Measurements from ENCODE around the gene BCL7C. TPM values are rescaled to one million over a fixed set of nuclear protein-coding genes. Genes with fewer than 3 reads are reported as not detected.
"Not testable (repeated sequence)": the region's sequence is repeated elsewhere in the genome, so short reads cannot be mapped to it uniquely, and the experiment has no call there.

The BCL7C gene
- total RNA-seq, 2 donors from 2014 or later = 19.9 to 34.5 TPM

DNA sequence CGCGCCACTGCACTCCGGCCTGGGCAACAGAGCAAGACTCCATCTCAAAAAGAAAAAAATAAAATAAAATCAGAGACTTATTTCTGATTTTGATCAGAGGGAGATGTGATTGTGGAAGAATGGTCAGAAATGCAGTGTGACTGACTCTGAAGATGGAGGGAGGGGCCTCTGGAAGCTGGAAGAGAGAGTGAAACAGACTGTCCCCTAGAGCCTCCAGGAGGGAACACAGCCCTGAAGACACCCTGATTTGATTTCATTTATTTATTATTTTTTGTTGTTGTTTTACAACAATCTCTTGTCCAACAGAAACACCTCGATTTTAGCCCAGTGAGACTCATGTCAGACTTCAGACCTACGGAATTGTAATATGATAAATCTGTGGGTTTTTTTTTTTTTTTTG, 26.1 kb downstream of the BCL7C start:
- DNase-seq = no peak
- Histone ChIP-seq H3K9ac (ENCODE audit: low read depth in 2 of 2, low read length in 2 of 2) (no peak overlapping the region), H3K27me3 (no peaks in the 10 kb centered on the region), H3K36me3 (no peaks in the 10 kb centered on the region), H3K4me1 (no peaks in the 10 kb centered on the region), H3K4me3 (no peak overlapping the region), H3K27ac (no peak overlapping the region), H3K9me3 (no peaks in the 10 kb centered on the region)
- TF ChIP-seq, protein P1, sequence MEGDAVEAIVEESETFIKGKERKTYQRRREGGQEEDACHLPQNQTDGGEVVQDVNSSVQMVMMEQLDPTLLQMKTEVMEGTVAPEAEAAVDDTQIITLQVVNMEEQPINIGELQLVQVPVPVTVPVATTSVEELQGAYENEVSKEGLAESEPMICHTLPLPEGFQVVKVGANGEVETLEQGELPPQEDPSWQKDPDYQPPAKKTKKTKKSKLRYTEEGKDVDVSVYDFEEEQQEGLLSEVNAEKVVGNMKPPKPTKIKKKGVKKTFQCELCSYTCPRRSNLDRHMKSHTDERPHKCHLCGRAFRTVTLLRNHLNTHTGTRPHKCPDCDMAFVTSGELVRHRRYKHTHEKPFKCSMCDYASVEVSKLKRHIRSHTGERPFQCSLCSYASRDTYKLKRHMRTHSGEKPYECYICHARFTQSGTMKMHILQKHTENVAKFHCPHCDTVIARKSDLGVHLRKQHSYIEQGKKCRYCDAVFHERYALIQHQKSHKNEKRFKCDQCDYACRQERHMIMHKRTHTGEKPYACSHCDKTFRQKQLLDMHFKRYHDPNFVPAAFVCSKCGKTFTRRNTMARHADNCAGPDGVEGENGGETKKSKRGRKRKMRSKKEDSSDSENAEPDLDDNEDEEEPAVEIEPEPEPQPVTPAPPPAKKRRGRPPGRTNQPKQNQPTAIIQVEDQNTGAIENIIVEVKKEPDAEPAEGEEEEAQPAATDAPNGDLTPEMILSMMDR (IDR thresholded peaks at IDR 0.05) = no peak
- intact Hi-C loops (cut with DNase I) = no loop called here

DNA sequence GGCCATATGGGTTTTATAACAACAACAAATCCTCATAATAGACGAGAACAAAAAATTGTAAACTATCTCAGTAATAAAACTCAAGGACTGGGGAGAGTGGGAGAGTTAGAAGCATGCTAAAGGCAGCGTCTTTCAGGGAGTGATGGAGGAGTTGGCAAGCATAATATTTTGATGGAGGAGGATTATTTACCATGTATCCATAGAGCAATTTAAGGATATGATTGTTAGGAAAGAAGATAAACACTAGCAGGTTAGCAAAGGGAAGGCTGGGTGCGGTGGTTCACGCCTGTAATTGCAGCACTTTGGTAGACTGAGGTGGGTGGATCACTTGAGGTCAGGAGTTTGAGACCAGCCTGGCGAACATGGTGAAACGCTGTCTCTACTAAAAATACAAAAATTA, 27.8 kb downstream of the BCL7C start:
- TF ChIP-seq, protein P1 (IDR thresholded peaks at IDR 0.05) = no peak
- intact Hi-C loops (cut with DNase I) = no loop called here
- no peak for DNase-seq
- H3K4me3 ChIP-seq = no peak overlapping the region
- H3K9me3 ChIP-seq = no peaks in the 10 kb centered on the region
- no peak overlapping the region for H3K27ac ChIP-seq
- no peaks in the 10 kb centered on the region for H3K27me3 ChIP-seq
- no peak overlapping the region for H3K9ac ChIP-seq (ENCODE audit: low read depth in 2 of 2, low read length in 2 of 2)
- no peaks in the 10 kb centered on the region for H3K4me1 ChIP-seq
- H3K36me3 ChIP-seq = no peaks in the 10 kb centered on the region

DNA sequence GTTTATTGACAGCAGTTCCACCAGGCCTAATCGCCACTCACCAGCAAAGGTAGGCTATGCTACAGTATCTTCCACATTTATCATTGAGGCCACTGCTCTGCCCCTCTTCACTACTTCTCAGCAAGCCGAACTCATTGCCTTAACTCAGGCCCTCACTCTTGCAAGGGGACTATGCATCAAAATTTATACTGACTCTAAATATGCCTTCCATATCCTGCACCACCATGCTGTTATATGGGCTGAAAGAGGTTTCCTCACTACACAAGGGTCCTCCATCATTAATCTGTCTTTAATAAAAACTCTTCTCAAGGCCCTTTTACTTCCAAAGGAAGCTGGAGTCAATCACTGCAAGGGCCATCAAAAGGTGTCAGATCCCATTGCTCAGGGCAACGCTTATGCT, 30.7 kb downstream of the BCL7C start:
- DNase-seq; H3K27ac ChIP-seq; H3K4me1 ChIP-seq; H3K4me3 ChIP-seq; intact Hi-C loops (cut with DNase I); H3K27me3 ChIP-seq; H3K9me3 ChIP-seq; H3K9ac ChIP-seq (ENCODE audit: low read depth in 2 of 2, low read length in 2 of 2); H3K36me3 ChIP-seq: not testable (repeated sequence)

DNA sequence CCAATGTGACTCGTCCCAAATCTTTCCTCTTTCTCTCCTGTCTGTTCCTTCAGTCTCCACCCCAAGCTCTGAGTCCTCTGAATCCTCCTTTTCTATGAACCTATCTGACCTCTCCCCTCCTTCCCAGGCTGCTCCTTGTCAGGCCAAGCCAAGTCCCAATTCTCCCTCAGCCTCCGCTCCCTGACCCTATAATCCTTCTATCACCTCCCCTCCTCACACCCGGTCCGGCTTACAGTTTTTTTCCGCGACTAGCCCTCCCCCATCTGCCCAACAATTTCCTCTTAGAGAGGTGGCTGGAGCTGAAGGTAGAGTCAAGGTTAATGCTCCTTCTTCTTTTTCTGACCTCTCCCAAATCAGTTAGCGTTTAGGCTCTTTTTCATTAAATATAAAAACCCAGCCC, 33.1 kb downstream of the BCL7C start:
- intact Hi-C loops (cut with DNase I); H3K4me1 ChIP-seq; H3K27me3 ChIP-seq; H3K9ac ChIP-seq (ENCODE audit: low read depth in 2 of 2, low read length in 2 of 2); H3K27ac ChIP-seq; DNase-seq; H3K36me3 ChIP-seq; H3K9me3 ChIP-seq; H3K4me3 ChIP-seq: not testable (repeated sequence)

DNA sequence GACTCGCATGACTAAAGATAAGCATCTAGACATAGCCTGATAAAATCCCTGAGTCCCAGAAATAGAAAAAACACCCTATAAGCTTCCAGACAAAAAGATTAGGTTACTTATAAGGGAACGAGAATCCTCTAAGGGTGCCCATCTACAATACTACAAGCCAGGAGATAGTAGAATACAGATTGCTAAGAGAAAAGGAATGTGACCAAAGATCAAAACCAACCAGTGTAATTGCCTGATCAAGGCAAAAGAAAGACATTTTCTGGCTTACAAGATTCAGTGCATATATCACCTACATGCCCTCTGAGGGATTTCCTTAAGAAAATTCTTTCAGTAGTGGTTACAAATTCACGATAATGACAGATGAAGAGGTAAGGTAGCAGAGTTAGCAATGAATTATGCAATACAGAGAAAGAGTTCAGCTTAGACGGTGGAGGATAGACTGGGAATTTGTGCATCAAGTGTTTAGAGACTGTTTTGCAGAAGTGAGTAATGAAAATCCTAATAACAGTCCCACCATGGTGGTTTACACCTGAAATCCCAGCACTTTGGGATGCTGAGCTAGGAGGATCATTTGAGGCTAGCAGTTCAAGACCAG, 35.0 kb downstream of the BCL7C start:
- H3K4me1 ChIP-seq = no peaks in the 10 kb centered on the region
- intact Hi-C loops (cut with DNase I) = no loop called here
- DNase-seq = no peak
- no peaks in the 10 kb centered on the region for H3K36me3 ChIP-seq
- H3K9ac ChIP-seq (ENCODE audit: low read depth in 2 of 2, low read length in 2 of 2) = no peak overlapping the region
- TF ChIP-seq, protein P1 (IDR thresholded peaks at IDR 0.05) = no peak
- no peak overlapping the region for H3K4me3 ChIP-seq
- no peaks in the 10 kb centered on the region for H3K27me3 ChIP-seq
- no peaks in the 10 kb centered on the region for H3K9me3 ChIP-seq
- H3K27ac ChIP-seq = no peak overlapping the region

DNA sequence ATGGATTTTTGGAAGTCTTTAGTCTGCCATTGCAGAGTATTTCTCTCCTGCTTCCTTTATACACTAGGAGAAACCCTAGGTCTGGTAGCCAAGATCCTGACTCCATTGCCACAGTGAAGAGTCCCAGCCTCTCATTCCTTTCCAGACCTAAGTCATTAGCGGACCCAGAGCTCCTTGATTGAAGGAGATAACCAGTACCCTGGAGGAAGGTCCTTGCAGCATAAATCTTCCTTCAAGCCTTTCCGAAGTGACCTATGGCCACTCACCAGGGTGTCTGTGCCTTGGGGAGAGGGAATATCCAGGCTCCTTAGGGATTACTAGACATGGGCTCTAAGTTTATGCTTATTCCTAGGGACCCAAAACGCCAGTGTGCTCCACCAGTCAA, 35.8 kb downstream of the BCL7C start:
- no peak overlapping the region for H3K27ac ChIP-seq
- no peaks in the 10 kb centered on the region for H3K36me3 ChIP-seq
- H3K9me3 ChIP-seq = no peaks in the 10 kb centered on the region
- no peak overlapping the region for H3K4me3 ChIP-seq
- intact Hi-C loops (cut with DNase I) = no loop called here
- TF ChIP-seq, protein P1 (IDR thresholded peaks at IDR 0.05) = no peak
- no peak for DNase-seq
- no peaks in the 10 kb centered on the region for H3K4me1 ChIP-seq
- H3K9ac ChIP-seq (ENCODE audit: low read depth in 2 of 2, low read length in 2 of 2) = no peak overlapping the region
- no peaks in the 10 kb centered on the region for H3K27me3 ChIP-seq

Data from colonic mucosa (tissue), 4 donors.